BLaER1 treated with 17β-estradiol and CSF1 and Interleukin-3, amounts not matched to agents 10 nM and 100 nM (cell line): ENCODE data around the gene HARBI1.

Experiments
- H3K27ac ChIP-seq, 11 experiments: shearing (Covaris generic); formaldehyde crosslinking; 2 replicates each; pipeline ENCODE4 v1.8.1; 2022
- H3K27me3 ChIP-seq, 11 experiments: shearing (Covaris generic); formaldehyde crosslinking; 2 replicates each; pipeline ENCODE4 v1.8.1; 2022
- H3K36me3 ChIP-seq, 11 experiments: shearing (Covaris generic); formaldehyde crosslinking; 2 replicates each; pipeline ENCODE4 v1.8.1; 2022
- H3K4me1 ChIP-seq, 10 experiments: shearing (Covaris generic); formaldehyde crosslinking; 2 replicates each; pipeline ENCODE4 v1.8.1; 2022
- H3K4me2 ChIP-seq, 11 experiments: shearing (Covaris generic); formaldehyde crosslinking; 2 replicates each; pipeline ENCODE4 v1.8.1; 2022
- H3K4me3 ChIP-seq, 10 experiments: shearing (Covaris generic); formaldehyde crosslinking; 2 replicates each; pipeline ENCODE4 v1.8.1; 2022
- H3K9ac ChIP-seq, 11 experiments: shearing (Covaris generic); formaldehyde crosslinking; 2 replicates each; pipeline ENCODE4 v1.8.1; 2022
- H3K9me3 ChIP-seq, 11 experiments: shearing (Covaris generic); formaldehyde crosslinking; replicated peaks in 1 of 11; 2 replicates each; pipeline ENCODE4 v1.8.1; 2022
- H4K20me1 ChIP-seq, 11 experiments: shearing (Covaris generic); formaldehyde crosslinking; 2 replicates each; pipeline ENCODE4 v1.8.1; 2022
- Cebpa-rat ChIP-seq, 11 experiments: shearing (Covaris generic); IDR thresholded peaks; 2 replicates each; pipeline ENCODE4 v1.8.1; 2022

HARBI1 gene

DNA sequence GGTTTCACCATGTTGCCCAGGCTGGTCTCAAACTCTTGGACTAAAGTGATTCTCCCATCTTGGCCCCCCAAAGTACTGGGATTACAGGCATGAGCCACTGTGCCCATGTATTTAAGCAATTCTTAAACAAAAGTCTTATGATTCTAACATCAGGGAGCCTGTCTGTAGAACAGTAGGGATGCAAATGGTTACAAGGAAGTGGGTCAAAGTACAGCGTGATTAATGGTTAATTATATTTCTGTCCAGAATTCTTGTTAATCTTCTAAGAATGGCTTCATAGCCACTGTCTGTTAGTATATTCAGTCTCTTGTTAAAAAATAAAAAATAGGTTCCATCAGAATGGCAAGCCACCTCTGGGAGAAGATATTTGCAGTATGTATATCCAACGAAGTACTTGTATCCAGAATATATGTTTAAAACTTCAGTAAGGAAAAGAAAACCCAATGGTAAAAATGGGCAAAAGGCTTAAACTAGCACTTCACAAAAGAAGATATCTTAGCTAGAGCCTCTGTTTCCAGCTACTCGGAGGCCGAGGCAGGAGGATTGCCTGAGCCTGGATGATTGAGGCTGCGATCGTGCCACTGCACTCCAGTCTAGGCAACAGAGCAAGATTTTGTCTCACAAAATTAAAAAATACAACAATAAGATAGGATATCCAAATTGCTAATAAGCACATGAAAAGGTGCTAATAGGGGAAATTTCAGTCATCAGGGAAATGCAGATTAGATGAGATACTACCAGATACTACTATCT, 23.2 kb upstream of the HARBI1 start:
- Histone ChIP-seq H3K36me3 (peaks cover 71 to 99% (median 90%) of the 10 kb centered on the region in 11 experiments), H3K27me3 (no peaks in the 10 kb centered on the region), H3K4me1 (peaks cover 0 to 18% (median 0%) of the 10 kb centered on the region in 10 experiments; a peak in 5 of 20 replicates), H3K4me3 (no peak overlapping the region), H3K9ac (no peak overlapping the region), H3K4me2 (no peak overlapping the region), H4K20me1 (peaks cover 0 to 6% (median 0%) of the 10 kb centered on the region in 11 experiments; a peak in 5 of 22 replicates), H3K27ac (no peak overlapping the region), H3K9me3 (peaks cover 6 to 16% (median 10%) of the 10 kb centered on the region in 11 experiments; a peak in 16 of 22 replicates)
- TF ChIP-seq Cebpa-rat (IDR thresholded peaks at IDR 0.05) = no peak

DNA sequence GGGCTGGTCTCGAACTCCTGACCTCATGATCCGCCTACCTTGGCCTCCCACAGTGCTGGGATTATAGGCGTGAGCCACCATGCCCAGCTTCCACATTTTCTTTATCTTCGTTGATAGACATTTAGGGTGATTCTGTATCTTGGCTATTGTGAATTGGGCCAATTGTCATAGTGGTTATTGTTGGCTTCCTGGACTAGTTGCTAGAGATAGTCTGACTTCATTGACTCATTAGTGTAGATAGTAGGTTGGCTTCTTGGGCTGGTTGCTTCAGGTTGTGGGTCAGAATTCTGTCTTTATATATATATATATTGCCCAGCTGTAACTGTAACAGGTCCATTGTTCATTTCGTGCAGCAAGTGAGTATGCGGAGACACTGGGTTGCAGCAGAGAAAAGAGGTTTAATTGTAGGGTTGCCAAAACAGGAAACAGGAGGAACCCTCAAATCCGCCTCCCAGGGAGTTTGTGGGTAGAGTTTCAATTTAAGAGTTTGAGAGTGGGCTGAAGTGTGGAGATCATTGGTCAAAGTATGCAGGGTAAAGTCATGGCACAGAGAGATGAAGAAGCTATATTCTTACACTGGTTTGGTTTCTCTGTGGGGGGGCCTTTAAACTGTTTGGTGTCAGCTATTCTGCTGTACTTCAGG, 22.3 kb upstream of the HARBI1 start:
- H3K36me3 ChIP-seq = peaks cover 63 to 99% (median 90%) of the 10 kb centered on the region in 11 experiments

DNA sequence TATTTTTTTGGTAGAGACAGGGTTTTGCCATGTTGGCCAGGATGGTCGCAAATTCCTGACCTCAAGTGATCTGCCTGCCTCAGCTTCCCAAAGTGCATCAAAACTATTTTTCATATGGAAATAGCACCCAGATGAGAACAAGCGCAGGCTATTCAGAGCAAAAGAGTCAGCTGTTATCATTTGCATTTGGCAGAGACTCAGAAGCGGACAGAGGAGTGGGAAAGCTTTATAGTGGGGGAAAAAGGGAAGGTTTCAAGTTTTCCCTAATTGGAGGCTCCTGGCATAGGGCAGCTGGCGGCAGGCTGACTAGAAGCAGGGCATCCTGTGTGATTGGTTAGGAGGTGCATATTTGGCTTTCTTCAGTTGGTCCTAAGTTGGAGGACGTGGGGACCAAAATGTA, 20.5 kb upstream of the HARBI1 start:
- peaks cover 50 to 98% (median 86%) of the 10 kb centered on the region in 11 experiments for H3K36me3 ChIP-seq
- H3K9me3 ChIP-seq = peaks cover 2 to 10% (median 5%) of the 10 kb centered on the region in 11 experiments; a peak in 14 of 22 replicates
- H4K20me1 ChIP-seq = peaks cover 0 to 6% (median 0%) of the 10 kb centered on the region in 11 experiments; a peak in 5 of 22 replicates
- TF ChIP-seq Cebpa-rat (IDR thresholded peaks at IDR 0.05) = no peak
- no peak overlapping the region for H3K4me3 ChIP-seq
- H3K9ac ChIP-seq = no peak overlapping the region
- no peak overlapping the region for H3K27ac ChIP-seq
- no peak overlapping the region for H3K4me2 ChIP-seq
- peaks cover 0 to 14% (median 0%) of the 10 kb centered on the region in 10 experiments; a peak in 4 of 20 replicates for H3K4me1 ChIP-seq
- H3K27me3 ChIP-seq = no peaks in the 10 kb centered on the region

More for the DNA sequence above, 22.3 kb upstream of the HARBI1 start:
- H3K4me3 ChIP-seq = no peak overlapping the region
- H3K27ac ChIP-seq = no peak overlapping the region
- H3K4me1 ChIP-seq = peaks cover 0 to 18% (median 0%) of the 10 kb centered on the region in 10 experiments; a peak in 5 of 20 replicates
- H4K20me1 ChIP-seq = peaks cover 0 to 6% (median 0%) of the 10 kb centered on the region in 11 experiments; a peak in 5 of 22 replicates
- no peak overlapping the region for H3K4me2 ChIP-seq
- no peaks in the 10 kb centered on the region for H3K27me3 ChIP-seq
- H3K9me3 ChIP-seq = peaks cover 6 to 16% (median 10%) of the 10 kb centered on the region in 11 experiments; a peak in 16 of 22 replicates
- no peak for TF ChIP-seq Cebpa-rat (IDR thresholded peaks at IDR 0.05)
- H3K9ac ChIP-seq = no peak overlapping the region

DNA sequence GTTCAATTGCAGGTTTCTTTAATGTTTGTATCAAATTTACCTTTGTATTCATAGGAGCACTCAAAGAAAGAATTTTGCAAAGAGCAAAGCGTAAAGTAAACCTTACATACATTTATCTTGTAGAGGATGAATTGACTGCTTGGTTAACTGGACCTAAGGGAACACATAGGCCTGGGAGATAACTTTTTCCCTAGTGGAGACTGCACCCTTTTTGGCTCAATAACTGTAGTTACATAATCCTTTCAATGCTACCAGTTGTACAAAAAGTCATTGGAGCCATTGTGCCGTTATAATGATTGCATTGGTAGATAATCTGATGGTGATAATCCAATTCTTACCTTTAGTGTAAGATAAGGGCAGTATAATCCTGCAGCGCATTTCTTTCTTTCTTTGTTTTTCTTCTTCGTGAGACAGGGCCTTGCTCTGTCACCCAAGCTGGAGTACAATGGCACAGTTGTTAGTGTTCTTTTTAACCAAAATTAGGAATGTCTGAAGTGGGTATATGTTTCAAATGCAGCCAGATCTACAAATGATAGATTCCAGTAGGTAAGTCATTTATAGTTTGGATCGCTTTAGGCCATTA, 18.6 kb upstream of the HARBI1 start:
- H3K9ac ChIP-seq = no peak overlapping the region
- peaks cover 0 to 7% (median 0%) of the 10 kb centered on the region in 10 experiments; a peak in 2 of 20 replicates for H3K4me1 ChIP-seq
- H3K4me3 ChIP-seq = no peak overlapping the region
- H3K27me3 ChIP-seq = no peaks in the 10 kb centered on the region
- no peak for TF ChIP-seq Cebpa-rat (IDR thresholded peaks at IDR 0.05)
- no peak overlapping the region for H3K27ac ChIP-seq
- no peaks in the 10 kb centered on the region for H3K9me3 ChIP-seq
- H4K20me1 ChIP-seq = peaks cover 0 to 10% (median under 1%) of the 10 kb centered on the region in 11 experiments; a peak in 5 of 22 replicates
- H3K36me3 ChIP-seq = peaks cover 47 to 98% (median 88%) of the 10 kb centered on the region in 11 experiments
- no peak overlapping the region for H3K4me2 ChIP-seq

DNA sequence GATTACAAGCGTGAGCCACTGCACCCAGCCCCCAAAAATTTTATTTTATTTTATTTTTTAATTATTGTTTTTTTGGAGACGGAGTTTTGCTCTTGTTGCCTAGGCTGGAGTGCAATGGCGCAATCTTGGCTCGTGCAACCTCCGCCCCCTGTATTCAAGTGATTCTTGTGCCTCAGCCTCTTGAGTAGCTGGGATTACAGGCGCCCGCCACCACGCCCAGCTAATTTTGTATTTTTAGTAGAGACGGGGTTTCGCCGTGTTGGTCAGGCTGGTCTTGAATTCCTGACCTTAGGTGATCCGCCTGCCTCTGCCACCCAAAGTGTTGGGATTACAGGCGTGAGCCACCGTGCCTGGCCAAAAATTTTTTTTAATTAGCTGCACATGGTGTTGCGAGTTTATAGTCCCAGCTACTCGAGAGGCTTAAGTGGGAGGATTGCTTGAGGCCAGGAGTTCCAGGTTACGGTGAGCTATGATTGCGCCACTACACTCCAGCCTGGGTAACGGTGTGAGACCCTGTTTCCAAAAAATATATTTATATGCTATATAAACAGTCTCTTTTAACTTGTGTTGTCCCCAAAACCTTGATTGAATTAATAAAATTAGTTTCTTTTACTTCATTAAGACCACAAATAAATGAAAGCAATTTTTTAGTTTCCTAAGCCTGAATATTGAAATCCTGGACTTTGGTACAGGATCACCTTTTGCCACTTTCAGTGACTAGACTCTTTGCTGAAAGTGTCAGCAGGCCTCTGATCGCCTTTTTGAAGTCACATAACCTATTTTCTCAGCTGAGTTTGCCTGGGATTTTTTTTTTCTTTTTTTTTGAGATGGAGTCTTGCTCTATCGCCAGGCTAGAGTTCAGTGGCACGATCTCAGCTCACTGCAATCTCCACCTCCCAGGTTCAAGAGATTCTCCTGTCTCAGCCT, 16.5 kb upstream of the HARBI1 start:
- H3K4me1 ChIP-seq = 0 out of 20 replicates have a peak, but pooled peaks cover 0 to 3% (median 0%) of the 10 kb centered on the region in 10 experiments

DNA sequence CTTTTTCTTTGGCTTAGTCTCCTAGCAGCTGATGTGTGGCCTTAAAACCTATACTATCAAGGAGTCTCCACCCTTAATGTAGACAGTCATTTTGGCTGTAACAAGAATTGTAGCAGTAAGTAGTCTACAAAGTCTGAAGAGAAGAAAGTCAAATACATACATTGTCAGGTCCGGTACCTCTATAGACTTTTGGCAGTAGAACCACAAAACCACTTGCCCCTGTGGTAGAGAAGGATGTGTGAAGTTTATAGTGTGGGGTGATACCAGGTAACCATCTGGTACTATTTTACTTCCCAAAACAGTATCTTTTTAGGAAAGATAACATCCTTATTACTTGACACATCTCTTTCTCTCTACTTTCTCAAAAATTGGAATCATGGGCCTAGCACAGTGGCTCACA, 15.5 kb upstream of the HARBI1 start:
- peaks cover 55 to 98% (median 88%) of the 10 kb centered on the region in 11 experiments for H3K36me3 ChIP-seq
- no peak overlapping the region for H3K9ac ChIP-seq
- no peak for TF ChIP-seq Cebpa-rat (IDR thresholded peaks at IDR 0.05)
- H3K9me3 ChIP-seq = no peaks in the 10 kb centered on the region
- no peak overlapping the region for H3K4me2 ChIP-seq
- no peak overlapping the region for H3K4me3 ChIP-seq
- peaks cover 0 to 16% (median 10%) of the 10 kb centered on the region in 11 experiments; a peak in 11 of 22 replicates for H4K20me1 ChIP-seq
- 0 out of 20 replicates have a peak, but pooled peaks cover 0 to 3% (median 0%) of the 10 kb centered on the region in 10 experiments for H3K4me1 ChIP-seq
- no peak overlapping the region for H3K27ac ChIP-seq
- H3K27me3 ChIP-seq = no peaks in the 10 kb centered on the region

More for the DNA sequence above, 16.5 kb upstream of the HARBI1 start:
- Histone ChIP-seq H3K9me3 (no peaks in the 10 kb centered on the region), H3K27ac (no peak overlapping the region), H3K36me3 (peaks cover 57 to 98% (median 90%) of the 10 kb centered on the region in 11 experiments), H4K20me1 (peaks cover 0 to 11% (median 6%) of the 10 kb centered on the region in 11 experiments; a peak in 10 of 22 replicates), H3K4me2 (no peak overlapping the region), H3K9ac (no peak overlapping the region), H3K27me3 (no peaks in the 10 kb centered on the region), H3K4me3 (no peak overlapping the region)
- no peak for TF ChIP-seq Cebpa-rat (IDR thresholded peaks at IDR 0.05)

DNA sequence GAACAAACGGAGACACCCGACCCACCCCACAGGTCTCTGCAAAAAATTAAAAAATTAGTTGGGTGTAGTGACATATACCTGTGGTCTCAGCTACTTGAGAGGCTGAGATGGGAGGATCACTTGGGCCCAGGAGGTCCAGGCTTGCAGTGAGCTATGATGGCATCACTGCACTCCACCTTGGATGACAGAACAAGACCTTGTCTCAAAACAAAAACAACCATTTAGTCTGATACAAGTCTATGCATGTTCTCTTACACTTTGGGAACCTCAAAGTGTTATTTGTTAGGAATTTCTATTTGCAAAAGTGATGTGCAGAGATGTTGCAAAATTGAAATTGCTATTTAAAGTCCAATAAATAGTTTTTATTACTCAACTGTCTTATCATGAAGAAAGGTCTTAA, 14.6 kb upstream of the HARBI1 start:
- no peak for TF ChIP-seq Cebpa-rat (IDR thresholded peaks at IDR 0.05)
- Histone ChIP-seq H3K36me3 (peaks cover 57 to 98% (median 87%) of the 10 kb centered on the region in 11 experiments), H3K4me2 (no peak overlapping the region), H3K9me3 (no peaks in the 10 kb centered on the region), H3K4me1 (0 out of 20 replicates have a peak, but pooled peaks cover 0 to 3% (median 0%) of the 10 kb centered on the region in 10 experiments), H3K27me3 (no peaks in the 10 kb centered on the region), H3K27ac (no peak overlapping the region), H3K9ac (no peak overlapping the region), H3K4me3 (no peak overlapping the region), H4K20me1 (peaks cover 0 to 21% (median 10%) of the 10 kb centered on the region in 11 experiments; a peak in 10 of 22 replicates)

DNA sequence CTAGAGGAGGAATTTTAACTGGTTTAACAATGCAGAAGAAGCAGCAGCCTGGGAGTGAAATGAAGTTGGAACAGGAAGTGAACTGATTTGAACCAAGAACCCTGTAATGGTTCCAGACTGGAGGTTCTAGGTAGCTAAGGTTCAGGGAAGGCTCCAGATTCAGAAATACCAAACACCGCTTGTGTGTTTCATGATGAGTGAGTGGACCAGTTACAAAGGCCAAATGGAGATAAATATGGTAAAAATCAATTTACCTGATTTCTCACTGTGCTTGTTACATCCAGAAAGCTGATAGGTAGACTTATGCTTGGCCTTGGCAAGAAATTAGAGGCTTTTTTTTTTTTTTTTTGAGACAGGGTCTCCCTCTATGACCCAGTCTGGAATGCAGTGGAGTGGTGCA, 13.2 kb upstream of the HARBI1 start:
- H3K27me3 ChIP-seq = no peaks in the 10 kb centered on the region
- no peak overlapping the region for H3K4me2 ChIP-seq
- 0 out of 20 replicates have a peak, but pooled peaks cover 0 to 3% (median 0%) of the 10 kb centered on the region in 10 experiments for H3K4me1 ChIP-seq
- no peak for TF ChIP-seq Cebpa-rat (IDR thresholded peaks at IDR 0.05)
- no peak overlapping the region for H3K9ac ChIP-seq
- H3K4me3 ChIP-seq = no peak overlapping the region
- no peaks in the 10 kb centered on the region for H3K9me3 ChIP-seq
- peaks cover 0 to 32% (median 19%) of the 10 kb centered on the region in 11 experiments; a peak in 12 of 22 replicates for H4K20me1 ChIP-seq
- H3K36me3 ChIP-seq = peaks cover 59 to 98% (median 88%) of the 10 kb centered on the region in 11 experiments
- H3K27ac ChIP-seq = no peak overlapping the region
